Prostate gland (tissue), 2 donors: ENCODE data around the gene DST. TPM values are rescaled to one million over a fixed set of nuclear protein-coding genes. Genes with fewer than 3 reads are reported as not detected.

Experiments
- DNase-seq: peaks from one replicate; pipeline ENCODE4 v3.0.0-alpha.2; 2019; ENCODE audit warnings: low spot score
- H3K27ac ChIP-seq, 2 donors: fragments of 200-600 bp; sonication (generic); 2 replicates each; pipeline ENCODE4 v1.5.1; 2017 to 2019
- H3K27me3 ChIP-seq: fragments of 200-600 bp; sonication (generic); replicated peaks from 2 replicates; pipeline ENCODE4 v1.5.1; 2019; ENCODE audit not compliant: insufficient read depth
- H3K36me3 ChIP-seq, 2 donors: fragments of 200-600 bp; sonication (generic); 1 replicate in 1 of 2; 2 replicates in 1 of 2; pipeline versions ENCODE4 v1.5.1 to v1.8.1; 2017 to 2019
- H3K4me1 ChIP-seq: fragments of 200-600 bp; sonication (generic); replicated peaks from 2 replicates; pipeline ENCODE4 v1.5.1; 2019
- H3K4me3 ChIP-seq, 2 donors: fragments of 200-600 bp; sonication (generic); 2 replicates each; pipeline ENCODE4 v1.5.1; 2017 to 2019
- H3K9me3 ChIP-seq: fragments of 200-600 bp; sonication (generic); 2 replicates; pipeline ENCODE4 v1.5.1; 2017
- CTCF ChIP-seq, 4 experiments: fragments of 200-600 bp in 2 of 4; fragments of 450-650 bp in 2 of 4; sonication (generic) in 2 of 4; IDR thresholded peaks; 1 replicate in 3 of 4; 2 replicates in 1 of 4; pipeline ENCODE4 v1.5.1; 2016 to 2019; ENCODE audit warnings: antibody characterized with exemption in 4 of 4, mild to moderate bottlenecking in 2 of 4, moderate library complexity in 2 of 4
- POLR2A ChIP-seq: fragments of 450-650 bp; IDR thresholded peaks from one replicate; pipeline ENCODE4 v1.6.1; 2016; ENCODE audit warnings: antibody characterized with exemption, mild to moderate bottlenecking
- POLR2AphosphoS5 ChIP-seq: sonication (generic); formaldehyde crosslinking; IDR thresholded peaks from one replicate; pipeline ENCODE4 v1.6.1; 2017; ENCODE audit warnings: antibody characterized with exemption
- WGBS: methylation state at CpG from one replicate; pipeline ENCODE4 v1.1.5; 2018; 5-methylcytosine and 5-hydroxymethylcytosine counted together
- intact Hi-C: fragments of 100-400 bp; cut with DNase I; formaldehyde crosslinking; loops from one replicate; pipeline ENCODE4 v1.14.2; 2022
- total RNA-seq, 2 donors: library from RNA; depleted of rRNA; stranded (reverse); fragments of >200 nt; gene quantifications; one replicate each; pipeline ENCODE4 v1.1.0, GENCODE V29; 2016

The DST gene
- total RNA-seq, 2 donors from 2014 or later: 131 to 242 TPM

GRCh38 chr6:56458324-56458884 lies 184.3 kb downstream of the DST start:
- H3K9me3 ChIP-seq: no peaks in the 10 kb centered on the region
- no peaks in the 10 kb centered on the region for H3K27me3 ChIP-seq
- H3K4me1 ChIP-seq: no peaks in the 10 kb centered on the region
- H3K36me3 ChIP-seq: no peaks in the 10 kb centered on the region
- intact Hi-C loops: no loop called here
- DNase-seq: no peak
- WGBS: 79% methylated on average over 5 of the region's 5 CpGs
- no peak for TF ChIP-seq POLR2A
- no peak for TF ChIP-seq POLR2AphosphoS5
- TF ChIP-seq CTCF (IDR thresholded peaks at IDR 0.05): no peak
- H3K4me3 ChIP-seq: no peak overlapping the region
- H3K27ac ChIP-seq: no peak overlapping the region

- no peaks in the 10 kb centered on the region for H3K4me1 ChIP-seq
- H3K4me3 ChIP-seq: no peak overlapping the region
- H3K27me3 ChIP-seq: no peaks in the 10 kb centered on the region
- TF ChIP-seq POLR2AphosphoS5: no peak
- no peak for TF ChIP-seq CTCF (IDR thresholded peaks at IDR 0.05)
- TF ChIP-seq POLR2A: no peak
- H3K36me3 ChIP-seq: no peaks in the 10 kb centered on the region
- 62% methylated on average over 2 of the region's 2 CpGs for WGBS
- no peak for DNase-seq
- intact Hi-C loops: no loop called here
- H3K27ac ChIP-seq: no peak overlapping the region
- no peaks in the 10 kb centered on the region for H3K9me3 ChIP-seq
These were observed 185.9 kb downstream of the DST start for GRCh38 chr6:56456785-56457184.

- H3K27me3 ChIP-seq: no peaks in the 10 kb centered on the region
- H3K4me1 ChIP-seq: no peaks in the 10 kb centered on the region
- intact Hi-C loops: no loop called here
- no peak overlapping the region for H3K27ac ChIP-seq
- no peaks in the 10 kb centered on the region for H3K9me3 ChIP-seq
- WGBS: 53% methylated on average over 2 of the region's 2 CpGs
- no peak overlapping the region for H3K4me3 ChIP-seq
- TF ChIP-seq POLR2A: no peak
- TF ChIP-seq CTCF (IDR thresholded peaks at IDR 0.05): no peak
- no peak for TF ChIP-seq POLR2AphosphoS5
- DNase-seq: no peak
- no peaks in the 10 kb centered on the region for H3K36me3 ChIP-seq
These were observed 191.6 kb downstream of the DST start for GRCh38 chr6:56450882-56451739.

- WGBS: 71% methylated on average over 3 of the region's 3 CpGs
- H3K9me3 ChIP-seq: no peaks in the 10 kb centered on the region
- no peak for TF ChIP-seq POLR2AphosphoS5
- no peak for TF ChIP-seq POLR2A
- TF ChIP-seq CTCF (IDR thresholded peaks at IDR 0.05): no peak
- no peak for DNase-seq
- no peaks in the 10 kb centered on the region for H3K4me1 ChIP-seq
- intact Hi-C loops: no loop called here
- no peak overlapping the region for H3K27ac ChIP-seq
- no peak overlapping the region for H3K4me3 ChIP-seq
- no peaks in the 10 kb centered on the region for H3K36me3 ChIP-seq
- no peaks in the 10 kb centered on the region for H3K27me3 ChIP-seq
These were observed 192.3 kb downstream of the DST start for GRCh38 chr6:56450376-56450775.
